ENCODE measurements around the gene MEX3B. TPM values are rescaled to one million over a fixed set of nuclear protein-coding genes. Genes with fewer than 3 reads are reported as not detected.

MEX3B gene
- 5.1 and 6.7 TPM in 2 replicates for total RNA-seq

DNA sequence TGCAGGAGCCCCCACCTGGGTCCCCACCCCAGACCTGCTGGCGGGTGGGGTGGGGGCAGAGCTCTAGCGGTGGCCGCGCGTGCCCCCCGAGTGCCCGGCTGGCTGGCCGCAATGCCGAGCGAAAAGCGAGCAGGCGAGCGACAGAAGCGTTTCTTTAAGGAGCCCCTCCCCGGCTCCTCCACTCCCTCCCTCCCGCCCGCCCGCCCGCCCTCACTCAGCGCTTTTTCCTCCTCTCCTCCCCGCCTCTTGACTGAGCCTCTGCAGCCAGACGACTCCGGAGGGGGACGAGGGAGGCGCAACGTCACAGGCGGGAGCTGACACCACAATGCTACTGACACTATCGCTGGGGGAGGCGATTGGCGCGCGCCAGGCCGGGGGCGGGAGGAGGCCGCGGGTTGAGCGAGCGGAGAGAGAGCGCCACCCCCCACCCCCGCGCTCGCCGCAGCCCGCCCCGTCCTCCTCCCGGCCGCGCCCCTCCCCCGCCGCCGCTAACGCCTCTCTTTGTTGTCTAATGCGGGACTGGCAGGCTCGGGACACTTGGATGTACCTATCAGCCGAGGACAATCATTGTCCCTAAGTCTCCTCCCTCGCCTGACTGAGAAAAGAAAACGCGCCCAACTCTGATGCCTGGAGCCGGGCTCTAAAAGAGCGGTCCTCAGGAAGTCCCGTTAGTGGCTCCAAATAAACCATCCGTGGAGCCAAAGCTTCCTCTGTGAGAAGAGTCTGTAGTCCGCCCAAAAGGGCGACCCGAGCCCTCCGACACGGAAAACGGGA, at the start of gene MEX3B:
Gene MEX3B (minus strand): TSS at position 127 of the 774 bp plus-strand sequence. CDS start 313 bp downstream, outside the sequence.

Other genes with a start within 250 kb of the MEX3B start
- 14.9 and 17.6 TPM in 2 replicates for gene EFL1, start 216.7 kb upstream of the MEX3B start, total RNA-seq
- 0.39 and 6.6 TPM in 2 replicates for gene SAXO2, start 216.8 kb upstream of the MEX3B start, total RNA-seq

Measured in placental epithelial cell (primary cell).